Muscle of arm (tissue), 14 donors: ENCODE results near the gene EXD3. TPM values are rescaled to one million over a fixed set of nuclear protein-coding genes. Genes with fewer than 3 reads are reported as not detected.
"Not testable (repeated sequence)": the region's sequence is repeated elsewhere in the genome, so short reads cannot be mapped to it uniquely, and the experiment has no call there.

Experiments
- DNase-seq: peaks from one replicate; pipeline ENCODE4 v3.0.0-alpha.2; 2013
- long read RNA-seq, 11 donors: transcript quantifications; one replicate each; lab custom pipeline, GENCODE V29; 2026
- polyA plus RNA-seq, 12 donors: library from polyadenylated mRNA; unstranded; fragments of 120-200 nt; gene quantifications; one replicate each; pipeline ENCODE4 v1.2.1, GENCODE V29; 2013; ENCODE audit not compliant: insufficient read length in 12 of 12

EXD3 gene
- 10 to 100 TPM in 8 of 12 donors, 1 to 10 TPM in 3, not detected in 1; 6.7 to 21.6 (median 11.6) TPM for polyA plus RNA-seq
- long read RNA-seq, donor 1, partial matches to known transcripts, result 47 of 53 reads
- long read RNA-seq, donor 1, other reads (novel, unspliced or antisense), result 0 of 53 reads
- long read RNA-seq, donor 2, partial matches to known transcripts, result 0 of 3 reads
- long read RNA-seq, donor 2, other reads (novel, unspliced or antisense), result 0 of 3 reads
- long read RNA-seq, donor 3, result 0 reads
- long read RNA-seq, donor 4, result 0 reads
- long read RNA-seq, donor 5, result 0 reads
- long read RNA-seq, donor 6, partial matches to known transcripts, result 0 of 1 reads
- long read RNA-seq, donor 6, other reads (novel, unspliced or antisense), result 0 of 1 reads
- long read RNA-seq, donor 7, partial matches to known transcripts, result 8 of 8 reads
- long read RNA-seq, donor 7, other reads (novel, unspliced or antisense), result 0 of 8 reads
- long read RNA-seq, donor 8, partial matches to known transcripts, result 0 of 2 reads
- long read RNA-seq, donor 8, other reads (novel, unspliced or antisense), result 0 of 2 reads
- long read RNA-seq, donor 9, partial matches to known transcripts, result 0 of 2 reads
- long read RNA-seq, donor 9, other reads (novel, unspliced or antisense), result 0 of 2 reads
- long read RNA-seq, donor 10, result 0 reads
- long read RNA-seq, donor 11, partial matches to known transcripts, result 0 of 1 reads
- long read RNA-seq, donor 11, other reads (novel, unspliced or antisense), result 0 of 1 reads

GRCh38 chr9:137422604-137423513, at the start of gene EXD3, which contains the start of gene NOXA1:
EXD3 (minus strand) TSS chr9:137423162; CDS start chr9:137395357, 27,805 bp downstream.
NOXA1 (plus strand) TSS chr9:137423393; CDS start chr9:137423530, 137 bp downstream.
- DNase-seq, result peak; percentile 86

- DNase-seq, result no peak
Measured at GRCh38 chr9:137470785-137471184, 47.8 kb upstream of the EXD3 start.

- DNase-seq, result no peak
Measured at GRCh38 chr9:137467896-137468295, 44.9 kb upstream of the EXD3 start.

- DNase-seq, result no peak
Measured at GRCh38 chr9:137467161-137467581, 44.2 kb upstream of the EXD3 start.

- DNase-seq, result not testable (repeated sequence)
Measured at GRCh38 chr9:137466389-137467085, 43.6 kb upstream of the EXD3 start.

GRCh38 chr9:137465720-137466388, 42.9 kb upstream of the EXD3 start:
- DNase-seq, result no peak

- no peak for DNase-seq
Measured at GRCh38 chr9:137465000-137465719, 42.2 kb upstream of the EXD3 start.

GRCh38 chr9:137464291-137464999, 41.5 kb upstream of the EXD3 start:
- no peak for DNase-seq

GRCh38 chr9:137463931-137464290, 40.9 kb upstream of the EXD3 start:
- no peak for DNase-seq

GRCh38 chr9:137462986-137463930, 40.3 kb upstream of the EXD3 start:
- DNase-seq, result no peak

- DNase-seq, result no peak
Measured at GRCh38 chr9:137462396-137462985, 39.5 kb upstream of the EXD3 start.

GRCh38 chr9:137461663-137462395, 38.9 kb upstream of the EXD3 start:
- DNase-seq, result no peak

- DNase-seq, result no peak
Measured at GRCh38 chr9:137461316-137461662, 38.3 kb upstream of the EXD3 start.

GRCh38 chr9:137460363-137461315, 37.7 kb upstream of the EXD3 start:
- DNase-seq, result no peak

- no peak for DNase-seq
Measured at GRCh38 chr9:137459601-137460362, 36.8 kb upstream of the EXD3 start.
